ENCODE data around the gene KRTAP12-1. TPM values are rescaled to one million over a fixed set of nuclear protein-coding genes. Genes with fewer than 3 reads are reported as not detected.

The KRTAP12-1 gene
- total and polyA plus RNA-seq, 2 donors (not counting 3 experiments of a cell fraction or from before 2014, with no cell fraction given) = not detected

DNA sequence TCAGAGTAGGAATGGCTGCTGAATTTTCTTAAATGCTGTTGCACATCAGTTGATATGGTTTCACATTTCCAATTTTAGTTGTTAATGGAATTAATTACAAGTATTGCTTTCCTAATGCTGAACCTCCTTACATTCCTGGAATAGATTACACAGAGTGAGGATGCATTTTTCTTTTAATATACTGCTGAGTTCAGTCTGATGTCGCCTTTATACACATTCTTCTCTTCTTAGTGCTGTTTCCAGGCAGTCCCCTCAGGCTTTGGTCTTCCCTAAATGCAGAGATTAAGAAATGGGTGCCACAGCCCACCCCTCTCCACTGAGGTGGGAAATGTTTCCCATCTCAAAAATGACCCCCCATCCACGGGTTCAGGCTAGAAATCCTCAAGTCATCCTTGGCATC lies 36.1 kb upstream of the KRTAP12-1 start:
- dilution Hi-C loops (cut with MboI; ENCODE audit: extremely low pct_ligation_motif_present, low sequenced_read_pairs) = no loop called here
- BruUV-seq (replicated peaks) = no TSS peak
- H3K4me1 ChIP-seq (ENCODE audit: control insufficient read depth, extremely low read depth, insufficient read depth, low read length) = no peaks in the 10 kb centered on the region
- no peak overlapping the region for H3K4me3 ChIP-seq (replicated peaks in 1 of 3; ENCODE audit: insufficient read depth in 1 of 3, low read depth in 1 of 3, low read length in 3 of 3)
- no peak overlapping the region for H3K9ac ChIP-seq (replicated peaks; ENCODE audit: extremely low read depth, insufficient read depth, low read length)
- intact Hi-C loops (cut with micrococcal nuclease) = no loop called here
- DNase-seq (ENCODE audit: low read depth, low spot score) (no peak), FAIRE-seq (no peak)
- H3K27me3 ChIP-seq (ENCODE audit: control insufficient read depth in 2 of 2, insufficient read depth in 2 of 2, low read length in 2 of 2) = peaks cover 46 to 78% of the 10 kb centered on the region in 2 experiments
- no peak overlapping the region for H3K4me2 ChIP-seq (ENCODE audit: insufficient read depth, low read length)
- H4K20me1 ChIP-seq (replicated peaks; ENCODE audit: control insufficient read depth, extremely low read depth, insufficient read depth, low read length) = no peaks in the 10 kb centered on the region
- TF ChIP-seq, protein P1, sequence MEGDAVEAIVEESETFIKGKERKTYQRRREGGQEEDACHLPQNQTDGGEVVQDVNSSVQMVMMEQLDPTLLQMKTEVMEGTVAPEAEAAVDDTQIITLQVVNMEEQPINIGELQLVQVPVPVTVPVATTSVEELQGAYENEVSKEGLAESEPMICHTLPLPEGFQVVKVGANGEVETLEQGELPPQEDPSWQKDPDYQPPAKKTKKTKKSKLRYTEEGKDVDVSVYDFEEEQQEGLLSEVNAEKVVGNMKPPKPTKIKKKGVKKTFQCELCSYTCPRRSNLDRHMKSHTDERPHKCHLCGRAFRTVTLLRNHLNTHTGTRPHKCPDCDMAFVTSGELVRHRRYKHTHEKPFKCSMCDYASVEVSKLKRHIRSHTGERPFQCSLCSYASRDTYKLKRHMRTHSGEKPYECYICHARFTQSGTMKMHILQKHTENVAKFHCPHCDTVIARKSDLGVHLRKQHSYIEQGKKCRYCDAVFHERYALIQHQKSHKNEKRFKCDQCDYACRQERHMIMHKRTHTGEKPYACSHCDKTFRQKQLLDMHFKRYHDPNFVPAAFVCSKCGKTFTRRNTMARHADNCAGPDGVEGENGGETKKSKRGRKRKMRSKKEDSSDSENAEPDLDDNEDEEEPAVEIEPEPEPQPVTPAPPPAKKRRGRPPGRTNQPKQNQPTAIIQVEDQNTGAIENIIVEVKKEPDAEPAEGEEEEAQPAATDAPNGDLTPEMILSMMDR (IDR thresholded peaks at IDR 0.05; ENCODE audit: extremely low read depth in 1 of 2, insufficient read depth in 1 of 2, low read depth in 1 of 2, low read length in 2 of 2) = no peak
- TF ChIP-seq, protein P2, sequence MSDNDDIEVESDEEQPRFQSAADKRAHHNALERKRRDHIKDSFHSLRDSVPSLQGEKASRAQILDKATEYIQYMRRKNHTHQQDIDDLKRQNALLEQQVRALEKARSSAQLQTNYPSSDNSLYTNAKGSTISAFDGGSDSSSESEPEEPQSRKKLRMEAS (IDR thresholded peaks at IDR 0.05; ENCODE audit: insufficient read depth, insufficient read length) = no peak
- no peak for TF ChIP-seq POLR2A (IDR thresholded peaks at IDR 0.05; ENCODE audit: low read depth, low read length)
- TF ChIP-seq EZH2 (IDR thresholded peaks at IDR 0.05; ENCODE audit: borderline replicate concordance, low read depth, low read length, severe bottlenecking) = no peak
- TF ChIP-seq JUN (IDR thresholded peaks at IDR 0.05; ENCODE audit: borderline replicate concordance, insufficient read depth, insufficient read length, low read depth) = no peak
- no peak for TF ChIP-seq GATA2 (IDR thresholded peaks at IDR 0.05; ENCODE audit: insufficient read depth, insufficient read length, low read depth, low read length)
- TF ChIP-seq POLR2AphosphoS5 (IDR thresholded peaks at IDR 0.05; ENCODE audit: insufficient read depth, low read depth, low read length) = no peak
- TF ChIP-seq MYC (IDR thresholded peaks at IDR 0.05; ENCODE audit: low read depth, low read length) = no peak
- TF ChIP-seq FOS (IDR thresholded peaks at IDR 0.05; ENCODE audit: borderline replicate concordance, insufficient read depth, low read length) = no peak
- no peak overlapping the region for H3K27ac ChIP-seq (ENCODE audit: insufficient read depth, low read depth, low read length)
- no peak overlapping the region for H2AFZ ChIP-seq (ENCODE audit: low read depth, low read length)
- ChIA-PET POLR2A (no interaction called here), CTCF (interaction anchor here (1.0 to 1.8 kb wide), 3 partner anchors 22 to 75 kb away, joined by 5 to 6 read pairs (median 5); no protein-coding TSS in a partner anchor)
- H3K79me2 ChIP-seq (ENCODE audit: control insufficient read depth, insufficient read depth, low read length) = no peaks in the 10 kb centered on the region
- H3K9me3 ChIP-seq (replicated peaks; ENCODE audit: control insufficient read depth, insufficient read depth, low read length) = no peaks in the 10 kb centered on the region
- no peaks in the 10 kb centered on the region for H3K9me1 ChIP-seq (replicated peaks; ENCODE audit: control insufficient read depth, extremely low read depth, insufficient read depth, low read length)
- H3K36me3 ChIP-seq (ENCODE audit: control insufficient read depth in 2 of 2, extremely low read depth in 1 of 2, insufficient read depth in 2 of 2, low read length in 2 of 2) = no peaks in the 10 kb centered on the region
